GM19397 (cell line): ENCODE measurements around the gene SFXN5.
"Not testable (repeated sequence)": the region's sequence is repeated elsewhere in the genome, so short reads cannot be mapped to it uniquely, and the experiment has no call there.

Experiments
- ATAC-seq: cut with Tn5 transposase; IDR thresholded peaks from one replicate; pipeline ENCODE4 v1.9.1; 2021; ENCODE audit warnings: mild to moderate bottlenecking, moderate library complexity; ENCODE audit not compliant: unreplicated experiment

Gene SFXN5

GRCh38 chr2:72914589-72915319 is 156.8 kb downstream of the SFXN5 start:
- ATAC-seq = no peak

GRCh38 chr2:72914206-72914559 is 157.3 kb downstream of the SFXN5 start:
- ATAC-seq = no peak

DNA sequence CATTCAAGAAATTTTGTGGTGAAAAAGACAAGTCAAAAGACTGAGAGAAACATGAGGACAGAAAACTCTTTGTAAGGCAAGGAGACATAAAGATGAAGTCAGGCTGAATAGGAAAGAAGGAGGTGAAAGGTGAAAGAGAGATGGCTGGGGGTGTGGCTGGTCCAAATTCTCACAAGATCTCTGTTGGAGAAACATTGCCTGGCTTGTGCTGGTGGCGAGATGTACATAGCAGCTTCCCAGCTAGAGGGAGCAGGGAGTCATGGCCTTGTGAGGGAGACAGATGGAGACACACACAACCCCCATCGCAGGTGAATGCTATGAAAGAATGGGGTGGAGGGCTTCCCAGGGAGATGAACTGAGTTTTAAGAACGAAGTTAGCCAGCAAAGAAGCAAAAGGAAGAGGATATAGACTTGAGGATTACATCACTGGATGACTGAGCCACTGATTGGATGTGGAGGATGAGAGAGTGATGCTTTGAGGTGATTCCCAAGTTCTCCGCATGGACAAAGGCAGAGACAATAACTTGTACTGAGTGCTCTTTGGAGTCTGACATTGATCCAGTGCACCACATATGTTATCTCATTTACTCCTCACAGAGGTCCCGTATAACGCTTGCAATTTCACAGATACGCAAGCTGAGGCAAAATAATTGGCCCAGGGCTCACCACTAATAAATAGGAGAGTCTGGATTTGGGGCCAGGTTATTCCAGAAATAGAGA is 157.9 kb downstream of the SFXN5 start:
- ATAC-seq = no peak

GRCh38 chr2:72911256-72911655 is 160.3 kb downstream of the SFXN5 start:
- no peak for ATAC-seq

GRCh38 chr2:72908741-72909140 is 162.8 kb downstream of the SFXN5 start:
- ATAC-seq = no peak

- not testable (repeated sequence) for ATAC-seq
Observed at GRCh38 chr2:72907369-72907768, 164.1 kb downstream of the SFXN5 start.

GRCh38 chr2:72901426-72901825 is 170.1 kb downstream of the SFXN5 start:
- ATAC-seq = no peak

- no peak for ATAC-seq
Observed at GRCh38 chr2:72900191-72900825, 171.2 kb downstream of the SFXN5 start.

GRCh38 chr2:72898585-72898906 is 173.0 kb downstream of the SFXN5 start:
- ATAC-seq = no peak

- no peak for ATAC-seq
Observed at GRCh38 chr2:72897785-72898584, 173.5 kb downstream of the SFXN5 start.

GRCh38 chr2:72896446-72896845 is 175.1 kb downstream of the SFXN5 start:
- no peak for ATAC-seq

DNA sequence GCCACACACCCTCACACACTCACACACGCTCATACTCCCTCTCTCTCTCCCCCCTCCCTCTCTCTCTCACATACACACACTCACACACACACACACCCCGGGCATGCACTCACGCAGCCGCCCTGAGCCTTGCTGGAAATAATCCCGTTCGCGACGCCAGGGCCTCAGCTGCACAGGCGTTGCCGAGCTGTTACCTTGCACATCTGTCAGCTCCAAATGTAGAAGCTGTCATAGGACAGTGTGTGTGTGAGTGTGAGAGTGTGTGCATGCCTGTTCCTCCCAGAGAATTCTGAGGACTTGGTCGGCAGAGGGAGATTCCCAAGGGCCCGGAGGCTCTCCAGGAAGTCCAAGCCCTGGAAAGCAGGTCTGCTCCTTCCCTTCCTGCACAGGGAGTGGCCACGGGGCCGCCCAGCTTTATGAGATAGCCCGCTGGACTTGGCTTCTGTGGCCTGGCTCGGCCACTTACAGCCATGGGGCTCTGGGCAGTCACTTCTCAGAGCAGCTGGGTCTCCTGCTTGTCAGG is 175.7 kb downstream of the SFXN5 start:
- no peak for ATAC-seq

- no peak for ATAC-seq
Observed at GRCh38 chr2:72895154-72895553, 176.4 kb downstream of the SFXN5 start.

DNA sequence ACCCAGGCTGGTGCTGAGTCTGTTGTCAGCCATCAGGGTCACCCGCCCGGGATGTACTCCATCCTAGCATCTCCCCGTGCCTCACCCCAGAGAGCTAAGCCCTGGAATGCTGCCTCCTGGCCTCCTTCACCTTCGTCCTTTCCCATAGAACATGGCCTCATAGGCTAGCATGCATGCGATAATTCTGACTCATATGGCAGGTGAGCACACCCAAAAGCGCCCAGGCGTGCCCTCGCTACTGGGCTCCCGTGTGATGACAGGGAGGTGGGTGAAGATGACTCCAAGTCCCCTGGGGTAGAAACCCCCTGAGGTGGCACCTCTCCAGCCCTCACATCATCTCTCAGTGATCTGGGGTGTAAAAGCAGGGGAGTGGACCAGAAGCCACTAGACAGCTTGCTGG is 177.0 kb downstream of the SFXN5 start:
- no peak for ATAC-seq

- peak; percentile 60 for ATAC-seq
Observed at GRCh38 chr2:72893594-72894319, 177.8 kb downstream of the SFXN5 start.

DNA sequence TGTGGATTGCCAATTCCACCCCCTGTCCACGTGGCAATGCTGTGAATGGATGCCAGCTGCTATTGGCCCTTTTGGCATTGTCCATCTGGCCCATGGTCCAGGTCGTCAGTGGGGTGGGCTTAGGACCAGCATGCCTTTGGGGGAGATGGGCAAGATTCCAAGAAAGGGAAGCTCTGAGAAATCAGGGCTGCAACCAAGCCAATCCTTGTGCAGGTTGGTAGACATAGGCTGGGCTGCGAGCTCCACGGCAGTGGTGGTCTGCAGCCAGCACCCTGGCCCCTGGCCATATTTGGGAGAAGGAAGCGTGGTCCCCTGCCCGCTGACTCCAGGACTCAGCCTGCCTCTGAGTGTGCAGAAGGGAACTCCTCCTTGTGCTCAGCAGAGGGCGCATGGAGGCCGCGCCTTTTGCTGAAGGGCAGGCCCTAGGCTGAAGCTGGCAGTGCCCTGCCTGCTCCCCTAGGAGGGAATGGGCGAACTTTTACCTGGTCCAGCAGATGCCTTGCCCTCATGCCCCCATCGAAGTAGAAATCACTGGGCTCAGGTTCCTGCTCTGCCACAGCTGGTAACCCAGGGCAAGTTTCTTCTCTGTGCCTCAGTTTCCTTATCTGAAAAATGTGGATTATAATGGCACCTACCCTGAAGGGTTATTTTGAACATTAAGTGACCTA is 178.9 kb downstream of the SFXN5 start:
- peak; percentile 57 for ATAC-seq
